HG03039 (cell line): ENCODE results near the gene PCDHB15.
"Not testable (repeated sequence)": the region's sequence is repeated elsewhere in the genome, so short reads cannot be mapped to it uniquely, and the experiment has no call there.

Experiments used
- ATAC-seq: cut with Tn5 transposase; IDR thresholded peaks from one replicate; pipeline ENCODE4 v1.9.1; 2021; ENCODE audit warnings: mild to moderate bottlenecking, moderate library complexity; ENCODE audit not compliant: unreplicated experiment

The PCDHB15 gene

DNA sequence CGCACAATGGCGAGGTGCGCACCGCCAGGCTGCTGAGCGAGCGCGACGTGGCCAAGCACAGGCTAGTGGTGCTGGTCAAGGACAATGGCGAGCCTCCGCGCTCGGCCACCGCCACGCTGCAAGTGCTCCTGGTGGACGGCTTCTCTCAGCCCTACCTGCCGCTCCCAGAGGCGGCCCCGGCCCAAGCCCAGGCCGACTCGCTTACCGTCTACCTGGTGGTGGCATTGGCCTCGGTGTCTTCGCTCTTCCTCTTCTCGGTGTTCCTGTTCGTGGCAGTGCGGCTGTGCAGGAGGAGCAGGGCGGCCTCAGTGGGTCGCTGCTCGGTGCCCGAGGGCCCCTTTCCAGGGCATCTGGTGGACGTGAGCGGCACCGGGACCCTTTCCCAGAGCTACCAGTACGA, 2.2 kb downstream of the PCDHB15 start:
- ATAC-seq = not testable (repeated sequence)

- no peak for ATAC-seq
Measured at GRCh38 chr5:141250576-141250975, 5.4 kb downstream of the PCDHB15 start.

GRCh38 chr5:141258464-141258863, 13.3 kb downstream of the PCDHB15 start:
- no peak for ATAC-seq

DNA sequence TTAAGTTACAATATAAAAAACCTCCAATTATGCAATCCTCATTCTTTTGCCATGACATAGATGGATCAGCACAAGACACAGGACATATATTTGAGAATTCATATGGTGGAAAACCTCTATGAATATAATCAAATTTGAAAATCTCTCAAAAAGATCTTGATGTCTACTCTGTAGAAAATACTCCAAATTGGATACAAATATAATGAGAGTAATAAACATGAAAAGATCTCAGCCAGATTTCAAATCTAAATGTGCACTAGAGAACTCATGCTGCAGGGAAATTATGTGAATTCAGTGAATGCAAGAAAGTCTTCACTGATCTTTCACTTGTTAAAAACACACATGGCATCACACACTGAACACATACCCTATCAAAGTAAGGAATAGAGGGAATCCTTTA, 13.8 kb downstream of the PCDHB15 start:
- no peak for ATAC-seq

GRCh38 chr5:141260458-141261237, 15.5 kb downstream of the PCDHB15 start:
- ATAC-seq = no peak

DNA sequence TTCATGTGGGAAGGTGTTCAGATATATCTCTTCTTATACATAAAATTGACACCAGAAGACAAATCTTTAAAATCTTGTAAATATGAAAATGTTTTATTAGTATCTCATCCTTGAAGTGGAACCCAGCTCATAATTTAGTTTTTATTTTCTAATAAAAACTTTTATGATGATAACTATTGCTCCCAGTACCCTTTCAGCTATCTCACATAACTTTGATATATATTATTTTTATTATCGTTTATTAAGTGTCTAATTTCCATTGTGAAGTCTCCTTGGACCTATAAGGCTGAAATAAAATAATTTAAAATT, 16.0 kb downstream of the PCDHB15 start:
- no peak for ATAC-seq

DNA sequence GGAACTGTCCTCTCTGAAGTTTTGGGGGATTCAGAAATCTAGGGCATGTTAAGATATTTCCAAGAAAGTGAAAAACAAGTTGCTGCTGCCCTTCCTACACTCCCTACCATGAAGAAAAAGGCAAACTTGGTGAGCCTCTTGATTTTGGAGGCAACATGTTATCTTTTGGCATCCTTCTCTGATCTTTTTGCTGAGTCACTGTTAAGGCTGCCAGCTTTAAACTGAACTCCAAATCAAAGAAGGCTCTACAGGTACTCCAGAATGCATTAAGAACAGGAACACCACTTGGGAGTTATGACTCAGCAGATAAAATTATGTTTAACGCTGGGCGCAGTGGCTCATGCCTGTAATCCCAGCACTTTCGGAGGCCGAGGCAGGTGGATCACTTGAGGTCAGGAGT, 24.0 kb downstream of the PCDHB15 start:
- no peak for ATAC-seq

DNA sequence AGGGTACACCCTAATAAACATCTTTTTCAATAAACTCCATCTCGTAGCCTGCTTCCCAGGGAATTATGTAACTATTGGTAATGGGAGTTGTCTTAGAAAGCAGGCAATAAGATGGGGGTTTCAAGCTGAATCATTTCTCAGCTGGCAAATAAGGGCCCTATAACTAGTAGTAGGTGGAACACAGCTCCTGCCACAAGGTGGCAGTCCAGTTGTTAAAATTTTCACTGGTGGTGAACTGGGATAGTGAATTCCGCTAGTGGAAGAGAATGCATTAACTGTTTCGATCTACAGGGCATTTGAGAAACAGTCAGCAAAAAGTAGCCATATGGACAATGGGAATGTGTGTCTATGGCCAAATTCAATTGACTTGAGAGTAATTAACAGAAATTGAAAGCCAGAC, 27.7 kb downstream of the PCDHB15 start:
- no peak for ATAC-seq

DNA sequence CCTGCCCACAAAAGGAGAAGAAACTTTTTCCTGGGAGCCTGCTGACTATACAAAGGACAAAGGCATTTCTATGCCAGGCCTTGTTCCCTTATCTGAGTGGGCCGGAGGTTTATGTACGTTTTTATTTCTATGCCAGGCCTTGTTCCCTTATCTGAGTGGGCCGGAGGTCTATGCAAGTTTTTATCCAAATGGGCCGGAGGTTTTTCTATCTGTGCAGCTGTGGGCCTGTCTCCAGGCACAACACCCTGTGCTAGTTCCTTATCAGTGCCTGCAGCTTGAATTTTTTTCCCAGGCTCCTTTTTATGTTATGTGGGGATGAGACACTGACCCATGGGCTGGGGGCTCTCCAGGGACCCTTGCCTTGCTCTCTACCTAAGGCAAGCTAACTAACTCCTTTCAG, 53.2 kb downstream of the PCDHB15 start:
- no peak for ATAC-seq
